ENCODE measurements around the gene MLH1.

GRCh38 chr3:36981006-36981405 lies 12.3 kb upstream of the MLH1 start:
- TF ChIP-seq RFX5 (IDR thresholded peaks at IDR 0.05): no peak
- no peak for TF ChIP-seq POLR2A (IDR thresholded peaks at IDR 0.05; ENCODE audit: low read length)
- TF ChIP-seq, protein P1, sequence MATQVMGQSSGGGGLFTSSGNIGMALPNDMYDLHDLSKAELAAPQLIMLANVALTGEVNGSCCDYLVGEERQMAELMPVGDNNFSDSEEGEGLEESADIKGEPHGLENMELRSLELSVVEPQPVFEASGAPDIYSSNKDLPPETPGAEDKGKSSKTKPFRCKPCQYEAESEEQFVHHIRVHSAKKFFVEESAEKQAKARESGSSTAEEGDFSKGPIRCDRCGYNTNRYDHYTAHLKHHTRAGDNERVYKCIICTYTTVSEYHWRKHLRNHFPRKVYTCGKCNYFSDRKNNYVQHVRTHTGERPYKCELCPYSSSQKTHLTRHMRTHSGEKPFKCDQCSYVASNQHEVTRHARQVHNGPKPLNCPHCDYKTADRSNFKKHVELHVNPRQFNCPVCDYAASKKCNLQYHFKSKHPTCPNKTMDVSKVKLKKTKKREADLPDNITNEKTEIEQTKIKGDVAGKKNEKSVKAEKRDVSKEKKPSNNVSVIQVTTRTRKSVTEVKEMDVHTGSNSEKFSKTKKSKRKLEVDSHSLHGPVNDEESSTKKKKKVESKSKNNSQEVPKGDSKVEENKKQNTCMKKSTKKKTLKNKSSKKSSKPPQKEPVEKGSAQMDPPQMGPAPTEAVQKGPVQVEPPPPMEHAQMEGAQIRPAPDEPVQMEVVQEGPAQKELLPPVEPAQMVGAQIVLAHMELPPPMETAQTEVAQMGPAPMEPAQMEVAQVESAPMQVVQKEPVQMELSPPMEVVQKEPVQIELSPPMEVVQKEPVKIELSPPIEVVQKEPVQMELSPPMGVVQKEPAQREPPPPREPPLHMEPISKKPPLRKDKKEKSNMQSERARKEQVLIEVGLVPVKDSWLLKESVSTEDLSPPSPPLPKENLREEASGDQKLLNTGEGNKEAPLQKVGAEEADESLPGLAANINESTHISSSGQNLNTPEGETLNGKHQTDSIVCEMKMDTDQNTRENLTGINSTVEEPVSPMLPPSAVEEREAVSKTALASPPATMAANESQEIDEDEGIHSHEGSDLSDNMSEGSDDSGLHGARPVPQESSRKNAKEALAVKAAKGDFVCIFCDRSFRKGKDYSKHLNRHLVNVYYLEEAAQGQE (IDR thresholded peaks at IDR 0.05): no peak
- TF ChIP-seq CTCF (IDR thresholded peaks at IDR 0.05): no peak
- no peak for TF ChIP-seq ZNF302 (CRISPR knock-in tag; IDR thresholded peaks at IDR 0.05)
- TF ChIP-seq EP300 (IDR thresholded peaks at IDR 0.05): no peak
- no peak for TF ChIP-seq CHD4 (IDR thresholded peaks at IDR 0.05; ENCODE audit: borderline replicate concordance)
- no peak for TF ChIP-seq TP53 (CRISPR knock-in tag; IDR thresholded peaks at IDR 0.05)

Measured in A549 (cell line).